HepG2 (cell line): ENCODE data around the gene CHKB. TPM values are rescaled to one million over a fixed set of nuclear protein-coding genes. Genes with fewer than 3 reads are reported as not detected.

Experiments
- BCL6 ChIP-seq: IDR thresholded peaks from 2 replicates; pipeline ENCODE4 v1.6.1; 2016; ENCODE audit warnings: missing genetic modification reagents, missing compliant biosample characterization
- CENPBD1 ChIP-seq: sonication (generic); formaldehyde crosslinking; IDR thresholded peaks from 2 replicates; pipeline ENCODE4 v1.8.0; 2022; ENCODE audit warnings: missing genetic modification reagents, low read depth, mild to moderate bottlenecking, borderline replicate concordance
- FOXJ3 ChIP-seq: sonication (generic); formaldehyde crosslinking; IDR thresholded peaks from 2 replicates; pipeline ENCODE4 v1.4.0; 2020; ENCODE audit warnings: missing genetic modification reagents, mild to moderate bottlenecking, borderline replicate concordance
- HIC2 ChIP-seq: sonication (generic); formaldehyde crosslinking; IDR thresholded peaks from 2 replicates; pipeline ENCODE4 v1.9.0; 2022; ENCODE audit warnings: low read depth, missing genetic modification reagents
- HNRNPK ChIP-seq: fragments of 200-400 bp; formaldehyde crosslinking; IDR thresholded peaks from 2 replicates; pipeline ENCODE4 v1.6.1; 2018; ENCODE audit warnings: low read length, low read depth, moderate library complexity, mild to moderate bottlenecking; ENCODE audit not compliant: poor library complexity, severe bottlenecking
- IRF2 ChIP-seq: IDR thresholded peaks from 2 replicates; pipeline ENCODE4 v1.6.1; 2018; ENCODE audit warnings: missing genetic modification reagents, missing compliant biosample characterization
- JUNB ChIP-seq: sonication (generic); formaldehyde crosslinking; IDR thresholded peaks from 2 replicates; pipeline ENCODE4 v1.8.0; 2022; ENCODE audit warnings: missing genetic modification reagents, mild to moderate bottlenecking, borderline replicate concordance
- KAT7 ChIP-seq: IDR thresholded peaks from 2 replicates; pipeline ENCODE4 v1.6.1; 2018; ENCODE audit warnings: borderline replicate concordance, missing compliant biosample characterization
- KLF13 ChIP-seq: sonication (generic); formaldehyde crosslinking; IDR thresholded peaks from 2 replicates; pipeline ENCODE4 v1.4.0; 2020; ENCODE audit warnings: mild to moderate bottlenecking, missing genetic modification reagents
- MLX ChIP-seq: IDR thresholded peaks from 2 replicates; pipeline ENCODE4 v1.6.1; 2016
- PHF21A ChIP-seq: sonication (generic); formaldehyde crosslinking; IDR thresholded peaks from 2 replicates; pipeline ENCODE4 v1.5.0; 2020; ENCODE audit warnings: mild to moderate bottlenecking, missing genetic modification reagents
- REPIN1 ChIP-seq: sonication (generic); formaldehyde crosslinking; IDR thresholded peaks from 2 replicates; pipeline ENCODE4 v1.8.0; 2022; ENCODE audit warnings: missing genetic modification reagents, low read depth, mild to moderate bottlenecking, borderline replicate concordance
- SOX6 ChIP-seq, 2 experiments: fragments of 450-650 bp in 1 of 2; sonication (generic) in 1 of 2; formaldehyde crosslinking in 1 of 2; IDR thresholded peaks; 2 replicates each; pipeline versions ENCODE4 v1.4.0 to v1.6.1; 2017 to 2020; ENCODE audit warnings: antibody characterized with exemption in 1 of 2, mild to moderate bottlenecking in 1 of 2, missing genetic modification reagents in 1 of 2
- THRA ChIP-seq: sonication (generic); formaldehyde crosslinking; IDR thresholded peaks from 2 replicates; pipeline ENCODE4 v1.4.0; 2020; ENCODE audit warnings: missing genetic modification reagents, borderline replicate concordance
- ZBTB26 ChIP-seq: IDR thresholded peaks from 2 replicates; pipeline ENCODE4 v1.6.1; 2016; ENCODE audit warnings: missing compliant biosample characterization, missing genetic modification reagents, borderline replicate concordance
- ZFX ChIP-seq: sonication (generic); formaldehyde crosslinking; IDR thresholded peaks from 2 replicates; pipeline ENCODE4 v1.4.0; 2020; ENCODE audit warnings: mild to moderate bottlenecking, low read depth, missing genetic modification reagents, moderate library complexity
- ZNF136 ChIP-seq: sonication (generic); formaldehyde crosslinking; IDR thresholded peaks from 2 replicates; pipeline ENCODE4 v1.8.1; 2022; ENCODE audit warnings: low read depth, mild to moderate bottlenecking, moderate library complexity, missing genetic modification reagents
- ZNF33B ChIP-seq: sonication (generic); formaldehyde crosslinking; IDR thresholded peaks from 2 replicates; pipeline ENCODE4 v1.5.1; 2020; ENCODE audit warnings: mild to moderate bottlenecking, missing genetic modification reagents
- ZNF362 ChIP-seq: sonication (generic); formaldehyde crosslinking; IDR thresholded peaks from 2 replicates; pipeline ENCODE4 v1.4.0; 2020; ENCODE audit warnings: missing genetic modification reagents, mild to moderate bottlenecking, borderline replicate concordance
- ZNF562 ChIP-seq: sonication (generic); formaldehyde crosslinking; IDR thresholded peaks from 2 replicates; pipeline ENCODE4 v1.8.0; 2022; ENCODE audit warnings: missing genetic modification reagents, borderline replicate concordance
- ZNF563 ChIP-seq: sonication (generic); formaldehyde crosslinking; IDR thresholded peaks from 2 replicates; pipeline ENCODE4 v1.8.0; 2022; ENCODE audit warnings: mild to moderate bottlenecking, moderate library complexity, missing genetic modification reagents
- polyA plus RNA-seq, 8 experiments: library from polyadenylated mRNA; depleted of rRNA in 3 of 8; stranded (reverse) in 7 of 8; unstranded in 1 of 8; fragments of >200 nt; fragmentation: Illumina TruSeq in 4 of 8; extraction: Trizol in 4 of 8; gene quantifications; 2 replicates each; pipeline versions ENCODE4 v1.2.1 to v1.2.3, GENCODE V29; 2011 to 2016; ENCODE audit warnings: low read depth in 4 of 8, missing spikeins in 1 of 8, mixed read lengths in 1 of 8; ENCODE audit not compliant: insufficient read depth in 1 of 8
- total RNA-seq, 5 experiments: library from RNA; depleted of rRNA; stranded (reverse); fragments of >200 nt; fragmentation: Illumina TruSeq; extraction: Trizol; gene quantifications; 2 replicates each; pipeline ENCODE4 v1.2.3, GENCODE V29; 2016; ENCODE audit warnings: low read depth in 1 of 5

Gene CHKB
- total and polyA plus RNA-seq, 2 of the 13 experiments (the other 11 are each of a cell fraction or from before 2014, with no cell fraction given) = 24.5 to 42.7 TPM

GRCh38 chr22:50599816-50600455 is 17.3 kb upstream of the CHKB start (continued):
- TF ChIP-seq ZNF136 (peak; percentile 89; the same call in 1 of the 2 replicates), ZNF562 (CRISPR knock-in tag) (peak; percentile 74; the same call in 1 of the 2 replicates), FOXJ3 (peak; percentile 63; the same call in 1 of the 2 replicates), HNRNPK (no peak), CENPBD1 (CRISPR knock-in tag) (no peak; the same call in 1 of the 2 replicates), ZBTB26 (CRISPR knock-in tag) (peak; percentile 98), JUNB (CRISPR knock-in tag) (peak; percentile 90), ZNF362 (peak; percentile 54; the same call in 1 of the 2 replicates), ZNF33B (CRISPR knock-in tag) (peak; percentile 95; the same call in 1 of the 2 replicates), REPIN1 (CRISPR knock-in tag) (peak; percentile 77; the same call in 1 of the 2 replicates), KAT7 (peak; percentile 85; the same call in 1 of the 2 replicates), ZNF563 (CRISPR knock-in tag) (peak; percentile 99), THRA (CRISPR knock-in tag) (peak; percentile 95), BCL6 (CRISPR knock-in tag) (peak; percentile 84), SOX6 (IDR thresholded peaks at IDR 0.05) (no peak), SOX6 (CRISPR knock-in tag; IDR thresholded peaks at IDR 0.05) (no peak), HIC2 (CRISPR knock-in tag) (peak; percentile 72; the same call in 1 of the 2 replicates), IRF2 (peak; percentile 90), KLF13 (peak; percentile 96), MLX (CRISPR knock-in tag) (peak; percentile 69; the same call in 1 of the 2 replicates), PHF21A (CRISPR knock-in tag) (no peak), ZFX (CRISPR knock-in tag) (peak; percentile 36; the same call in 1 of the 2 replicates)
